ENCODE results near the gene KRT7. TPM values are rescaled to one million over a fixed set of nuclear protein-coding genes. Genes with fewer than 3 reads are reported as not detected.

KRT7 gene
- total RNA-seq, 1 experiment from 2014 or later = 3,783 TPM

DNA sequence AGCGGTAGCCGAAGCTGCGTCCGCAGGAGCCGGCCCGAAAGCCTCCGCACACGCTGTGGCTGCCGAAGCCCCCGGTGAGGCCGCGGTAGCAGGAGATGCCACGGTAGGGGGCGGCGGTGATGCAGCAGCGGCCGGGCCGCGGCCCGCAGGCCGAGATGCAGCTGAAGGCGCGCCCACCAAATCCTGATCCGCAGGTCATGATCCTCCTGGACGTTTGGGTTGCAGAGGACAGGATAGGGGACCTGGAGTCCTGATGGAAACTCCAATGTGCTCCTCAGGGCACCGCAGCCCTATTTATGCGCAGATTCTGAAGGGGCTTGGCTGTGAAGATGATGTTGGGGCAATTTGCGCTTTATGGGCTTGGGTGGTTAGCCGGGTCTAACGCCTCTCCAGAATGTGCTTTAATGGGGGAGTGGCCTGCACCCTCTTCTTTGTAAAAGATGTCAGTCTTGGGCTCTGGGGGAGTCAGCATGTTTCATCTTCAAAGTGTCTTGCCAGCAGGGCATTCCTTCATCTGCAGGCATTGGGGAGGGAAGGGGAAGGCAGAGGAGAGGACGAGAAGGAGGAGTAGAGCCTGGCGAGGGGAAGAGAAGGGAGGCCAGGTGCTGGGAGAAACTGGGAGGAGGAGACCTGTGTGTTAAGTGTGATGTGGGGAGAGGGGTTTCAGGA lies 58.4 kb downstream of the KRT7 start, which contains the start of gene KRT81:
TSS of gene KRT81 (minus strand) at position 268 of the 669 bp plus-strand sequence. CDS start at position 199, 69 bp downstream.
- Histone ChIP-seq H3K4me3 (no peak within 1 kb of the TSS), H3K79me2 (ENCODE audit: low read depth) (peaks cover 3% of the 10 kb centered on the region; the same call in 1 of the 2 replicates), H3K27ac (no peak within 1 kb of the TSS), H4K20me1 (ENCODE audit: insufficient read depth) (no peaks in the 10 kb centered on the region), H3F3A (ENCODE audit: insufficient read depth, low read depth) (0 out of 2 replicates have a peak, but pooled peaks cover 6% of the 10 kb centered on the region), H3K36me3 (ENCODE audit: low read depth) (0 out of 2 replicates have a peak, but pooled peaks cover 3% of the 10 kb centered on the region), H2AFZ (no peak within 1 kb of the TSS), H3K9me3 (ENCODE audit: insufficient read depth, low read depth) (no peaks in the 10 kb centered on the region), H3K4me1 (replicated peaks; ENCODE audit: insufficient read depth) (peaks cover 13% of the 10 kb centered on the region), H3K4me2 (no peak within 1 kb of the TSS), H3K9me2 (ENCODE audit: insufficient read depth) (no peaks in the 10 kb centered on the region), H3K27me3 (ENCODE audit: insufficient read depth, low read depth) (no peaks in the 10 kb centered on the region)
- TF ChIP-seq, protein P1, sequence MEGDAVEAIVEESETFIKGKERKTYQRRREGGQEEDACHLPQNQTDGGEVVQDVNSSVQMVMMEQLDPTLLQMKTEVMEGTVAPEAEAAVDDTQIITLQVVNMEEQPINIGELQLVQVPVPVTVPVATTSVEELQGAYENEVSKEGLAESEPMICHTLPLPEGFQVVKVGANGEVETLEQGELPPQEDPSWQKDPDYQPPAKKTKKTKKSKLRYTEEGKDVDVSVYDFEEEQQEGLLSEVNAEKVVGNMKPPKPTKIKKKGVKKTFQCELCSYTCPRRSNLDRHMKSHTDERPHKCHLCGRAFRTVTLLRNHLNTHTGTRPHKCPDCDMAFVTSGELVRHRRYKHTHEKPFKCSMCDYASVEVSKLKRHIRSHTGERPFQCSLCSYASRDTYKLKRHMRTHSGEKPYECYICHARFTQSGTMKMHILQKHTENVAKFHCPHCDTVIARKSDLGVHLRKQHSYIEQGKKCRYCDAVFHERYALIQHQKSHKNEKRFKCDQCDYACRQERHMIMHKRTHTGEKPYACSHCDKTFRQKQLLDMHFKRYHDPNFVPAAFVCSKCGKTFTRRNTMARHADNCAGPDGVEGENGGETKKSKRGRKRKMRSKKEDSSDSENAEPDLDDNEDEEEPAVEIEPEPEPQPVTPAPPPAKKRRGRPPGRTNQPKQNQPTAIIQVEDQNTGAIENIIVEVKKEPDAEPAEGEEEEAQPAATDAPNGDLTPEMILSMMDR (conservative IDR thresholded peaks at IDR 0.05) = no peak
- TF ChIP-seq EZH2 (IDR thresholded peaks at IDR 0.05; ENCODE audit: low read depth) = no peak
- ChIA-PET POLR2A (ENCODE audit: unreplicated experiment) (no interaction called here), CTCF (no interaction called here)
- no TSS peak for BruUV-seq (replicated peaks)
- intact Hi-C loops (cut with micrococcal nuclease; ENCODE audit: unreplicated experiment) = no loop called here
- no peak for DNase-seq

DNA sequence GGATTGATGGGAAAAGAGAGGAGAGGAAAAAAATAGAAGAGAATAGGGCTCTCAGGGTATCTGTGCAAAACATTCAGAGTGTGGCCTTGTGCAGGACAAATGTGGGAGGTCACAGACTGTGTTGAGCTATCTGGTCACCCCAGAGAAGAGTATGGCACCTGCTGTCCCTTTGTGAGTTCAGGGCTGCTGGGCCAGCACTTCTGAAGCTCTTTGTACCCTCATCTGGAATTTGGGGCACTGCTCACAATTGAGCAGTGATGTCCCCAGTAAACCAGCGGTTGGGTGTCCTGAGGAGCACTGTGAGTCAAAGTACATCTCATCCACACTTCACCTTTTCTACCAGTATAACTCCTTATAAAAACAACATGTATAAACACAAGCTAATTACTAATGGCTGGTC lies 60.9 kb downstream of the KRT7 start:
- intact Hi-C loops (cut with micrococcal nuclease; ENCODE audit: unreplicated experiment) = no loop called here
- ChIA-PET POLR2A (ENCODE audit: unreplicated experiment) (interaction anchor here (0.6 to 0.7 kb wide), 2 partner anchors 26 to 91 kb away, joined by 3 read pairs; no protein-coding TSS in a partner anchor), CTCF (interaction anchor here (0.6 kb wide), 1 partner anchor 15 kb away, joined by 9 read pairs; no protein-coding TSS in a partner anchor)
- H3K27me3 ChIP-seq (ENCODE audit: insufficient read depth, low read depth) = no peaks in the 10 kb centered on the region
- H3K9me3 ChIP-seq (ENCODE audit: insufficient read depth, low read depth) = no peaks in the 10 kb centered on the region
- no peaks in the 10 kb centered on the region for H3K36me3 ChIP-seq (ENCODE audit: low read depth)
- H3K4me1 ChIP-seq (replicated peaks; ENCODE audit: insufficient read depth) = 0 out of 2 replicates have a peak, but pooled peaks cover 4% of the 10 kb centered on the region
- BruUV-seq (replicated peaks) = no TSS peak
- no peaks in the 10 kb centered on the region for H3K9me2 ChIP-seq (ENCODE audit: insufficient read depth)
- no peaks in the 10 kb centered on the region for H3K79me2 ChIP-seq (ENCODE audit: low read depth)
- no peak overlapping the region for H2AFZ ChIP-seq
- DNase-seq = no peak
- no peak overlapping the region for H3K27ac ChIP-seq
- no peak for TF ChIP-seq EZH2 (IDR thresholded peaks at IDR 0.05; ENCODE audit: low read depth)
- H4K20me1 ChIP-seq (ENCODE audit: insufficient read depth) = no peaks in the 10 kb centered on the region
- 0 out of 2 replicates have a peak, but pooled peaks cover 6% of the 10 kb centered on the region for H3F3A ChIP-seq (ENCODE audit: insufficient read depth, low read depth)
- no peak overlapping the region for H3K4me2 ChIP-seq
- no peak overlapping the region for H3K4me3 ChIP-seq

DNA sequence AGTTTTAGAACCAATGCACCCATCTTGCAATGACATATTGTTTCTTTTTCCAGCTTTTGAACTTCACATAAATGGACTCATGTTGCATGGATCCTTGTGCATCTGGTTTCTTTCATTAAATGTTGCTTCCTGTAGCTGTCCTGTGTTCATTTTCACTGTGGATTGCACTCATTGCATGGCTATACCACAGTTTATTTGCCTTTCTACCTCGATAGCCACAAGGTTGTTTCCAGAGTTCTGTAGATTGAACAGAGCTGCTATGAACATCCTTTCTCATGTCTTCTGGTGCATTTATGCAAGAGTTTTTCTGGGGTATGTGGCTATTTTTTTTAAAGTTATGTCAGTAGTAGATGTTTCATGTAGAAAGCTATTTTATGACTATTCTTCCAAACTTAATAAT lies 61.8 kb downstream of the KRT7 start:
- H3K4me3 ChIP-seq = no peak overlapping the region
- H3K27me3 ChIP-seq (ENCODE audit: insufficient read depth, low read depth) = no peaks in the 10 kb centered on the region
- H3K4me2 ChIP-seq = no peak overlapping the region
- no peak overlapping the region for H3K27ac ChIP-seq
- TF ChIP-seq, protein P1 (conservative IDR thresholded peaks at IDR 0.05) = no peak
- TF ChIP-seq EZH2 (IDR thresholded peaks at IDR 0.05; ENCODE audit: low read depth) = no peak
- H3K79me2 ChIP-seq (ENCODE audit: low read depth) = no peaks in the 10 kb centered on the region
- no peak for DNase-seq
- ChIA-PET POLR2A (ENCODE audit: unreplicated experiment) (interaction anchor here (0.6 kb wide), 2 partner anchors 141 to 228 kb away, joined by 3 to 10 read pairs; no protein-coding TSS in a partner anchor), CTCF (no interaction called here)
- H3F3A ChIP-seq (ENCODE audit: insufficient read depth, low read depth) = 0 out of 2 replicates have a peak, but pooled peaks cover 6% of the 10 kb centered on the region
- H3K36me3 ChIP-seq (ENCODE audit: low read depth) = no peaks in the 10 kb centered on the region
- no peaks in the 10 kb centered on the region for H3K9me3 ChIP-seq (ENCODE audit: insufficient read depth, low read depth)
- H3K4me1 ChIP-seq (replicated peaks; ENCODE audit: insufficient read depth) = 0 out of 2 replicates have a peak, but pooled peaks cover 4% of the 10 kb centered on the region
- H2AFZ ChIP-seq = no peak overlapping the region
- intact Hi-C loops (cut with micrococcal nuclease; ENCODE audit: unreplicated experiment) = no loop called here
- no peaks in the 10 kb centered on the region for H3K9me2 ChIP-seq (ENCODE audit: insufficient read depth)
- no TSS peak for BruUV-seq (replicated peaks)
- H4K20me1 ChIP-seq (ENCODE audit: insufficient read depth) = no peaks in the 10 kb centered on the region
